T-helper 17 cell (primary cell): ENCODE measurements around the gene BCAN. TPM values are rescaled to one million over a fixed set of nuclear protein-coding genes. Genes with fewer than 3 reads are reported as not detected.

ENCODE experiments used
- ATAC-seq: fragments of 150-1000 bp; cut with Tn5 transposase; 2 replicates; pipeline ENCODE4 v1.10.0; 2021; ENCODE audit warnings: mild to moderate bottlenecking, moderate library complexity
- DNase-seq, 3 donors: peaks; one replicate each; pipeline versions ENCODE4 v3.0.0 to v3.0.0-alpha.2; 2020 to 2021
- H3K9me3 ChIP-seq: one replicate; pipeline ENCODE4 v1.7.0; 2013; ENCODE audit warnings: low read length, mild to moderate bottlenecking; ENCODE audit not compliant: control insufficient read depth, poor library complexity, severe bottlenecking
- H3K27ac Mint-ChIP-seq: one replicate; pipeline ENCODE4 v1.8.0; 2022; ENCODE audit warnings: mild to moderate bottlenecking, moderate library complexity, mixed read lengths
- H3K27me3 Mint-ChIP-seq: one replicate; pipeline ENCODE4 v1.8.0; 2022; ENCODE audit warnings: mixed read lengths
- H3K36me3 Mint-ChIP-seq: one replicate; pipeline ENCODE4 v1.8.0; 2022; ENCODE audit warnings: low read depth, mixed read lengths
- H3K4me1 Mint-ChIP-seq: one replicate; pipeline ENCODE4 v1.8.0; 2022; ENCODE audit warnings: mild to moderate bottlenecking, mixed read lengths
- H3K4me3 Mint-ChIP-seq: one replicate; pipeline ENCODE4 v1.8.0; 2022; ENCODE audit warnings: mild to moderate bottlenecking, moderate library complexity, mixed read lengths
- total RNA-seq, 4 donors: library from RNA in 2 of 4; stranded (reverse) in 2 of 4; gene quantifications; one replicate each; pipeline ENCODE4 v1.2.3 and lab custom pipeline; 2022 to 2026

Gene BCAN
- total RNA-seq, 2 donors from 2014 or later = not detected

GRCh38 chr1:156663178-156663577 lies 21.3 kb downstream of the BCAN start:
- H3K4me1 Mint-ChIP-seq = peaks cover 31% of the 10 kb centered on the region
- no peak for ATAC-seq
- peak overlapping the region; percentile 61 for H3K27ac Mint-ChIP-seq
- no peaks in the 10 kb centered on the region for H3K9me3 ChIP-seq
- H3K27me3 Mint-ChIP-seq = peaks cover 11% of the 10 kb centered on the region
- no peak for DNase-seq
- H3K4me3 Mint-ChIP-seq = no peak overlapping the region
- H3K36me3 Mint-ChIP-seq = no peaks in the 10 kb centered on the region

GRCh38 chr1:156664046-156664766 lies 22.3 kb downstream of the BCAN start:
- no peak for ATAC-seq
- Mint-ChIP-seq H3K4me3 (no peak overlapping the region), H3K27ac (peak overlapping the region; percentile 61), H3K36me3 (no peaks in the 10 kb centered on the region), H3K27me3 (peaks cover 6% of the 10 kb centered on the region), H3K4me1 (peaks cover 31% of the 10 kb centered on the region)
- H3K9me3 ChIP-seq = no peaks in the 10 kb centered on the region
- no peak for DNase-seq

- no peaks in the 10 kb centered on the region for H3K36me3 Mint-ChIP-seq
- peaks cover 6% of the 10 kb centered on the region for H3K27me3 Mint-ChIP-seq
- no peaks in the 10 kb centered on the region for H3K9me3 ChIP-seq
- no peak overlapping the region for H3K27ac Mint-ChIP-seq
- H3K4me3 Mint-ChIP-seq = no peak overlapping the region
- ATAC-seq (no peak), DNase-seq (no peak)
- peaks cover 25% of the 10 kb centered on the region for H3K4me1 Mint-ChIP-seq
Measured at GRCh38 chr1:156664767-156665411, 23.0 kb downstream of the BCAN start.

GRCh38 chr1:156665539-156665938 lies 23.6 kb downstream of the BCAN start:
- ATAC-seq (no peak), DNase-seq (no peak)
- peaks cover 6% of the 10 kb centered on the region for H3K27me3 Mint-ChIP-seq
- no peak overlapping the region for H3K4me3 Mint-ChIP-seq
- H3K9me3 ChIP-seq = no peaks in the 10 kb centered on the region
- H3K36me3 Mint-ChIP-seq = no peaks in the 10 kb centered on the region
- no peak overlapping the region for H3K27ac Mint-ChIP-seq
- H3K4me1 Mint-ChIP-seq = peaks cover 18% of the 10 kb centered on the region

- H3K9me3 ChIP-seq = no peaks in the 10 kb centered on the region
- Mint-ChIP-seq H3K4me1 (peaks cover 10% of the 10 kb centered on the region), H3K36me3 (peaks cover 7% of the 10 kb centered on the region), H3K27me3 (peaks cover 18% of the 10 kb centered on the region), H3K4me3 (no peak overlapping the region), H3K27ac (peak overlapping the region; percentile 29)
- ATAC-seq (no peak), DNase-seq (no peak)
Measured at GRCh38 chr1:156666862-156667609, 25.1 kb downstream of the BCAN start.

- Mint-ChIP-seq H3K4me1 (peaks cover 8% of the 10 kb centered on the region), H3K27me3 (peaks cover 24% of the 10 kb centered on the region), H3K36me3 (peaks cover 10% of the 10 kb centered on the region), H3K27ac (no peak overlapping the region), H3K4me3 (no peak overlapping the region)
- no peaks in the 10 kb centered on the region for H3K9me3 ChIP-seq
- ATAC-seq (no peak), DNase-seq (no peak)
Measured at GRCh38 chr1:156667610-156667967, 25.7 kb downstream of the BCAN start.

GRCh38 chr1:156667968-156668709 lies 26.2 kb downstream of the BCAN start:
- H3K36me3 Mint-ChIP-seq = peaks cover 11% of the 10 kb centered on the region
- peaks cover 29% of the 10 kb centered on the region for H3K27me3 Mint-ChIP-seq
- no peak overlapping the region for H3K4me3 Mint-ChIP-seq
- peaks cover 8% of the 10 kb centered on the region for H3K4me1 Mint-ChIP-seq
- no peak for DNase-seq
- no peaks in the 10 kb centered on the region for H3K9me3 ChIP-seq
- no peak for ATAC-seq
- H3K27ac Mint-ChIP-seq = no peak overlapping the region

GRCh38 chr1:156668801-156669637 lies 27.1 kb downstream of the BCAN start:
- no peak overlapping the region for H3K4me3 Mint-ChIP-seq
- no peak overlapping the region for H3K27ac Mint-ChIP-seq
- H3K9me3 ChIP-seq = no peaks in the 10 kb centered on the region
- ATAC-seq = no peak
- peaks cover 11% of the 10 kb centered on the region for H3K36me3 Mint-ChIP-seq
- peaks cover 8% of the 10 kb centered on the region for H3K4me1 Mint-ChIP-seq
- peaks cover 38% of the 10 kb centered on the region for H3K27me3 Mint-ChIP-seq
- DNase-seq = no peak

GRCh38 chr1:156669794-156670193 lies 27.9 kb downstream of the BCAN start:
- Mint-ChIP-seq H3K27me3 (peaks cover 46% of the 10 kb centered on the region), H3K4me1 (peaks cover 10% of the 10 kb centered on the region), H3K4me3 (no peak overlapping the region), H3K36me3 (peaks cover 11% of the 10 kb centered on the region), H3K27ac (no peak overlapping the region)
- ATAC-seq (no peak), DNase-seq (no peak)
- no peaks in the 10 kb centered on the region for H3K9me3 ChIP-seq

GRCh38 chr1:156670359-156670758 lies 28.4 kb downstream of the BCAN start:
- no peak overlapping the region for H3K27ac Mint-ChIP-seq
- DNase-seq (no peak), ATAC-seq (no peak)
- peaks cover 10% of the 10 kb centered on the region for H3K4me1 Mint-ChIP-seq
- H3K36me3 Mint-ChIP-seq = peaks cover 11% of the 10 kb centered on the region
- H3K9me3 ChIP-seq = no peaks in the 10 kb centered on the region
- no peak overlapping the region for H3K4me3 Mint-ChIP-seq
- peaks cover 51% of the 10 kb centered on the region for H3K27me3 Mint-ChIP-seq

GRCh38 chr1:156670791-156671190 lies 28.9 kb downstream of the BCAN start:
- Mint-ChIP-seq H3K36me3 (peaks cover 11% of the 10 kb centered on the region), H3K27ac (no peak overlapping the region), H3K27me3 (peaks cover 49% of the 10 kb centered on the region), H3K4me1 (peaks cover 6% of the 10 kb centered on the region), H3K4me3 (no peak overlapping the region)
- no peak for DNase-seq
- no peak for ATAC-seq
- H3K9me3 ChIP-seq = no peaks in the 10 kb centered on the region

- no peaks in the 10 kb centered on the region for H3K9me3 ChIP-seq
- H3K4me1 Mint-ChIP-seq = peaks cover 2% of the 10 kb centered on the region
- peaks cover 50% of the 10 kb centered on the region for H3K27me3 Mint-ChIP-seq
- no peak overlapping the region for H3K4me3 Mint-ChIP-seq
- no peak overlapping the region for H3K27ac Mint-ChIP-seq
- DNase-seq (no peak), ATAC-seq (no peak)
- peaks cover 11% of the 10 kb centered on the region for H3K36me3 Mint-ChIP-seq
Measured at GRCh38 chr1:156671804-156672203, 29.9 kb downstream of the BCAN start.
